ENCODE data around the gene ANTXR1. TPM values are rescaled to one million over a fixed set of nuclear protein-coding genes. Genes with fewer than 3 reads are reported as not detected.

ANTXR1 gene
- total and polyA plus RNA-seq, 2 donors (not counting 3 experiments of a cell fraction or from before 2014, with no cell fraction given), result 4.2 to 17.3 TPM

- Histone ChIP-seq H3K79me2 (ENCODE audit: control insufficient read depth, insufficient read depth, low read length) (no peaks in the 10 kb centered on the region), H3K36me3 (ENCODE audit: control insufficient read depth in 2 of 2, extremely low read depth in 1 of 2, insufficient read depth in 2 of 2, low read length in 2 of 2) (no peaks in the 10 kb centered on the region), H3K9me1 (replicated peaks; ENCODE audit: control insufficient read depth, extremely low read depth, insufficient read depth, low read length) (no peaks in the 10 kb centered on the region), H2AFZ (ENCODE audit: low read depth, low read length) (no peak overlapping the region), H3K27ac (ENCODE audit: insufficient read depth, low read depth, low read length) (no peak overlapping the region), H3K4me1 (ENCODE audit: control insufficient read depth, extremely low read depth, insufficient read depth, low read length) (no peaks in the 10 kb centered on the region), H3K9me3 (replicated peaks; ENCODE audit: control insufficient read depth, insufficient read depth, low read length) (no peaks in the 10 kb centered on the region), H3K4me3 (replicated peaks in 1 of 3; ENCODE audit: insufficient read depth in 1 of 3, low read depth in 1 of 3, low read length in 3 of 3) (no peak overlapping the region), H3K27me3 (ENCODE audit: control insufficient read depth in 2 of 2, insufficient read depth in 2 of 2, low read length in 2 of 2) (peaks cover 2 to 7% of the 10 kb centered on the region in 2 experiments), H3K9ac (replicated peaks; ENCODE audit: extremely low read depth, insufficient read depth, low read length) (no peak overlapping the region), H3K4me2 (ENCODE audit: insufficient read depth, low read length) (no peak overlapping the region), H4K20me1 (replicated peaks; ENCODE audit: control insufficient read depth, extremely low read depth, insufficient read depth, low read length) (no peaks in the 10 kb centered on the region)
- FAIRE-seq (no peak), DNase-seq (ENCODE audit: low read depth, low spot score) (no peak)
- TF ChIP-seq POLR2A (IDR thresholded peaks at IDR 0.05; ENCODE audit: low read depth, low read length) (no peak), MYC (IDR thresholded peaks at IDR 0.05; ENCODE audit: low read depth, low read length) (no peak), POLR2AphosphoS5 (IDR thresholded peaks at IDR 0.05; ENCODE audit: insufficient read depth, low read depth, low read length) (no peak), FOS (IDR thresholded peaks at IDR 0.05; ENCODE audit: borderline replicate concordance, insufficient read depth, low read length) (no peak), GATA2 (IDR thresholded peaks at IDR 0.05; ENCODE audit: insufficient read depth, insufficient read length, low read depth, low read length) (no peak), EZH2 (IDR thresholded peaks at IDR 0.05; ENCODE audit: borderline replicate concordance, low read depth, low read length, severe bottlenecking) (no peak), CTCF (IDR thresholded peaks at IDR 0.05; ENCODE audit: extremely low read depth in 1 of 2, insufficient read depth in 1 of 2, low read depth in 1 of 2, low read length in 2 of 2) (no peak), JUN (IDR thresholded peaks at IDR 0.05; ENCODE audit: borderline replicate concordance, insufficient read depth, insufficient read length, low read depth) (no peak), MAX (IDR thresholded peaks at IDR 0.05; ENCODE audit: insufficient read depth, insufficient read length) (no peak)
- dilution Hi-C loops (cut with MboI; ENCODE audit: extremely low pct_ligation_motif_present, low sequenced_read_pairs), result no loop called here
- ChIA-PET POLR2A (no interaction called here), CTCF (no interaction called here)
- intact Hi-C loops (cut with micrococcal nuclease), result no loop called here
- BruUV-seq (replicated peaks), result no TSS peak
Observed at GRCh38 chr2:69001879-69002278, 11.1 kb upstream of the ANTXR1 start.
